Measurements from ENCODE around the gene ELF1.
"Not testable (repeated sequence)": the region's sequence is repeated elsewhere in the genome, so short reads cannot be mapped to it uniquely, and the experiment has no call there.

The ELF1 gene

GRCh38 chr13:40895227-40896184 is 123.6 kb downstream of the ELF1 start:
- H3K27ac ChIP-seq = peak overlapping the region; percentile 51
- TF ChIP-seq ZFX (IDR thresholded peaks at IDR 0.05; ENCODE audit: borderline replicate concordance) = no peak
- no peak for TF ChIP-seq CTCF (IDR thresholded peaks at IDR 0.05)

GRCh38 chr13:40893573-40893972 is 125.5 kb downstream of the ELF1 start:
- not testable (repeated sequence) for H3K27ac ChIP-seq

GRCh38 chr13:40886017-40886416 is 133.1 kb downstream of the ELF1 start:
- TF ChIP-seq CTCF (IDR thresholded peaks at IDR 0.05) = no peak
- TF ChIP-seq ZFX (IDR thresholded peaks at IDR 0.05; ENCODE audit: borderline replicate concordance) = no peak
- H3K27ac ChIP-seq = no peak overlapping the region

GRCh38 chr13:40884175-40884574 is 134.9 kb downstream of the ELF1 start:
- H3K27ac ChIP-seq = not testable (repeated sequence)
